22Rv1 (cell line): ENCODE data around the gene SERPINB6.

Source experiments
- ZFX ChIP-seq: fragments of 450-650 bp; IDR thresholded peaks from 2 replicates; pipeline ENCODE4 v1.6.1; 2017; ENCODE audit warnings: antibody characterized with exemption, borderline replicate concordance
- TF ChIP-seq, protein P1 (sequence below): fragments of 450-650 bp; IDR thresholded peaks from 2 replicates; pipeline ENCODE4 v1.5.1; 2017; ENCODE audit warnings: mild to moderate bottlenecking

DNA sequence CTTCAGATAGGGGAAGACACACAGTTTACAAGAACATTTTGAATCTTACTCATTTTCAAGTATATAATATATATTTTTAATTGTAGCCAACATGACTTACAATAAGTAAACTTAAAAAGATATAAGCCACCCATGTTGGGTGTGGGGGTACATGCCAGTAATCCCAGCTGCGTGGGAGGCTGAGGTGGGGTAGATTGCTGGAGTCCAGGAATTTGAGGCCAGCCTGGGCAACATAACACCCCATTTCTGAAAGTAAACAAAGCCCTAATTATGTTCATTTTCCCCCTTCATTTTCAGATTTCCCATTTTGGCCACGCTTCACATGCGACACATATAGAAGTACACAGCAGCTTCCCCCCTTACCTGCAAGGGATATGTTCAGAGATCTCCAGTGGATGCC is 30.5 kb downstream of the SERPINB6 start:
- TF ChIP-seq, protein P1, sequence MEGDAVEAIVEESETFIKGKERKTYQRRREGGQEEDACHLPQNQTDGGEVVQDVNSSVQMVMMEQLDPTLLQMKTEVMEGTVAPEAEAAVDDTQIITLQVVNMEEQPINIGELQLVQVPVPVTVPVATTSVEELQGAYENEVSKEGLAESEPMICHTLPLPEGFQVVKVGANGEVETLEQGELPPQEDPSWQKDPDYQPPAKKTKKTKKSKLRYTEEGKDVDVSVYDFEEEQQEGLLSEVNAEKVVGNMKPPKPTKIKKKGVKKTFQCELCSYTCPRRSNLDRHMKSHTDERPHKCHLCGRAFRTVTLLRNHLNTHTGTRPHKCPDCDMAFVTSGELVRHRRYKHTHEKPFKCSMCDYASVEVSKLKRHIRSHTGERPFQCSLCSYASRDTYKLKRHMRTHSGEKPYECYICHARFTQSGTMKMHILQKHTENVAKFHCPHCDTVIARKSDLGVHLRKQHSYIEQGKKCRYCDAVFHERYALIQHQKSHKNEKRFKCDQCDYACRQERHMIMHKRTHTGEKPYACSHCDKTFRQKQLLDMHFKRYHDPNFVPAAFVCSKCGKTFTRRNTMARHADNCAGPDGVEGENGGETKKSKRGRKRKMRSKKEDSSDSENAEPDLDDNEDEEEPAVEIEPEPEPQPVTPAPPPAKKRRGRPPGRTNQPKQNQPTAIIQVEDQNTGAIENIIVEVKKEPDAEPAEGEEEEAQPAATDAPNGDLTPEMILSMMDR: no peak
- TF ChIP-seq ZFX: no peak
